HEK293 (cell line): ENCODE measurements around the gene PKNOX2.

Experiments
- CTCF ChIA-PET: fragments of 350-600 bp; formaldehyde crosslinking; extraction: SDS; loops from one replicate; lab custom pipeline; 2021; ENCODE audit warnings: antibody characterized with exemption; lab: Yijun Ruan, JAX
- POLR2A ChIA-PET: fragments of 300-600 bp; formaldehyde crosslinking; extraction: SDS; loops from one replicate; lab custom pipeline; 2020; ENCODE audit warnings: antibody characterized with exemption, inconsistent platforms; lab: Yijun Ruan, JAX
- H3K27ac ChIP-seq: fragments of 200-500 bp; sonication (Bioruptor generic); 2 replicates; pipeline ENCODE4 v1.5.1; 2014; ENCODE audit warnings: low read depth, low read length, control low read depth, inconsistent platforms; ENCODE audit errors: extremely low read depth
- H3K36me3 ChIP-seq, 2 experiments: fragments of 200-500 bp in 1 of 2; sonication (Bioruptor generic) in 1 of 2; 1 replicate in 1 of 2; 2 replicates in 1 of 2; pipeline ENCODE4 v1.5.1; 2014 to 2017; ENCODE audit warnings: inconsistent platforms in 2 of 2, low read length in 2 of 2; ENCODE audit not compliant: control insufficient read depth in 2 of 2, insufficient read depth in 1 of 2
- H3K4me1 ChIP-seq: fragments of 200-500 bp; sonication (Bioruptor generic); 2 replicates; pipeline ENCODE4 v1.5.1; 2014; ENCODE audit warnings: mild to moderate bottlenecking, low read length, inconsistent platforms; ENCODE audit not compliant: control insufficient read depth, insufficient read depth
- H3K4me3 ChIP-seq: 2 replicates; pipeline ENCODE4 v1.5.1; 2011; ENCODE audit warnings: low read depth, mild to moderate bottlenecking, control low read depth, low read length, moderate library complexity
- H3K9me3 ChIP-seq: fragments of 200-500 bp; sonication (Bioruptor generic); 2 replicates; pipeline ENCODE4 v1.5.1; 2014; ENCODE audit warnings: low read depth, low read length, inconsistent platforms; ENCODE audit not compliant: control insufficient read depth, insufficient read depth
- BCL11B ChIP-seq: fragments of 450-650 bp; formaldehyde crosslinking; IDR thresholded peaks from 2 replicates; pipeline ENCODE4 v1.5.1; 2016; ENCODE audit warnings: low read depth, missing biosample characterization, missing genetic modification characterization
- KLF10 ChIP-seq: fragments of 450-650 bp; IDR thresholded peaks from 2 replicates; pipeline ENCODE4 v1.5.1; 2018; ENCODE audit warnings: missing biosample characterization, mild to moderate bottlenecking, missing genetic modification characterization
- OSR2 ChIP-seq: fragments of 450-650 bp; formaldehyde crosslinking; IDR thresholded peaks from 2 replicates; pipeline ENCODE4 v1.5.1; 2016; ENCODE audit warnings: missing biosample characterization, missing genetic modification characterization
- PRDM1 ChIP-seq: fragments of 450-650 bp; formaldehyde crosslinking; IDR thresholded peaks from 2 replicates; pipeline ENCODE4; 2016; ENCODE audit warnings: missing biosample characterization, missing genetic modification characterization
- RBAK ChIP-seq: fragments of 450-650 bp; formaldehyde crosslinking; IDR thresholded peaks from 2 replicates; pipeline ENCODE4 v1.5.1; 2016; ENCODE audit warnings: missing biosample characterization, missing genetic modification characterization
- WT1 ChIP-seq: fragments of 450-650 bp; formaldehyde crosslinking; IDR thresholded peaks from 2 replicates; pipeline ENCODE4 v1.5.1; 2016; ENCODE audit warnings: missing biosample characterization, missing genetic modification characterization
- ZBTB21 ChIP-seq: fragments of 450-650 bp; formaldehyde crosslinking; IDR thresholded peaks from 2 replicates; pipeline ENCODE4 v1.5.1; 2017; ENCODE audit warnings: missing biosample characterization, missing genetic modification characterization
- ZBTB49 ChIP-seq: fragments of 450-650 bp; formaldehyde crosslinking; IDR thresholded peaks from 2 replicates; pipeline ENCODE4 v1.5.1; 2016; ENCODE audit warnings: missing biosample characterization, missing genetic modification characterization, low read depth
- ZIC2 ChIP-seq: fragments of 450-650 bp; formaldehyde crosslinking; IDR thresholded peaks from 2 replicates; pipeline ENCODE4 v1.5.1; 2016; ENCODE audit warnings: missing biosample characterization, missing genetic modification characterization
- ZNF157 ChIP-seq: fragments of 450-650 bp; formaldehyde crosslinking; IDR thresholded peaks from 2 replicates; pipeline ENCODE4 v1.5.1; 2016; ENCODE audit warnings: missing biosample characterization, missing genetic modification characterization
- ZNF26 ChIP-seq: fragments of 450-650 bp; formaldehyde crosslinking; IDR thresholded peaks from 2 replicates; pipeline ENCODE4 v1.5.1; 2016; ENCODE audit warnings: missing biosample characterization, missing genetic modification characterization
- ZNF292 ChIP-seq: fragments of 450-650 bp; formaldehyde crosslinking; IDR thresholded peaks from 2 replicates; pipeline ENCODE4 v1.5.1; 2016; ENCODE audit warnings: low read depth, missing biosample characterization, missing genetic modification characterization, borderline replicate concordance
- ZNF394 ChIP-seq: fragments of 450-650 bp; formaldehyde crosslinking; IDR thresholded peaks from 2 replicates; pipeline ENCODE4 v1.5.1; 2016; ENCODE audit warnings: missing biosample characterization, missing genetic modification characterization, mild to moderate bottlenecking, moderate library complexity, borderline replicate concordance
- ZNF521 ChIP-seq: fragments of 450-650 bp; formaldehyde crosslinking; IDR thresholded peaks from 2 replicates; pipeline ENCODE4 v1.5.1; 2017; ENCODE audit warnings: missing biosample characterization, mild to moderate bottlenecking, missing genetic modification characterization
- ZNF580 ChIP-seq: fragments of 450-650 bp; formaldehyde crosslinking; IDR thresholded peaks from 2 replicates; pipeline ENCODE4 v1.5.1; 2016; ENCODE audit warnings: missing biosample characterization, missing genetic modification characterization
- ZNF600 ChIP-seq: fragments of 450-650 bp; formaldehyde crosslinking; IDR thresholded peaks from 2 replicates; pipeline ENCODE4 v1.5.1; 2016; ENCODE audit warnings: missing biosample characterization, missing genetic modification characterization
- ZNF623 ChIP-seq: fragments of 450-650 bp; formaldehyde crosslinking; IDR thresholded peaks from 2 replicates; pipeline ENCODE4 v1.5.1; 2016; ENCODE audit warnings: missing biosample characterization, missing genetic modification characterization
- ZNF624 ChIP-seq: fragments of 450-650 bp; formaldehyde crosslinking; IDR thresholded peaks from 2 replicates; pipeline ENCODE4 v1.5.1; 2017; ENCODE audit warnings: missing biosample characterization, missing genetic modification characterization
- ZNF692 ChIP-seq: fragments of 450-650 bp; formaldehyde crosslinking; IDR thresholded peaks from 2 replicates; pipeline ENCODE4 v1.5.1; 2016; ENCODE audit warnings: missing biosample characterization, missing genetic modification characterization
- ZNF707 ChIP-seq: fragments of 450-650 bp; formaldehyde crosslinking; IDR thresholded peaks from 2 replicates; pipeline ENCODE4 v1.5.1; 2016; ENCODE audit warnings: missing biosample characterization, missing genetic modification characterization
- ZNF776 ChIP-seq: fragments of 450-650 bp; formaldehyde crosslinking; IDR thresholded peaks from 2 replicates; pipeline ENCODE4 v1.5.0; 2017; ENCODE audit warnings: missing biosample characterization, missing genetic modification characterization, borderline replicate concordance
- ZNF785 ChIP-seq: fragments of 450-650 bp; formaldehyde crosslinking; IDR thresholded peaks from 2 replicates; pipeline ENCODE4 v1.5.1; 2016; ENCODE audit warnings: missing biosample characterization, missing genetic modification characterization
- ZSCAN23 ChIP-seq: fragments of 450-650 bp; formaldehyde crosslinking; IDR thresholded peaks from 2 replicates; pipeline ENCODE4 v1.5.1; 2016; ENCODE audit warnings: missing biosample characterization, missing genetic modification characterization
- ZXDB ChIP-seq: fragments of 450-650 bp; formaldehyde crosslinking; IDR thresholded peaks from 2 replicates; pipeline ENCODE4 v1.5.1; 2016; ENCODE audit warnings: missing biosample characterization, missing genetic modification characterization
- TF ChIP-seq, protein P1 (sequence below): fragments of 450-650 bp; formaldehyde crosslinking; IDR thresholded peaks from 2 replicates; pipeline ENCODE4 v1.5.1; 2017; ENCODE audit warnings: missing biosample characterization, missing genetic modification characterization

PKNOX2 gene

GRCh38 chr11:125239585-125240560, 75.3 kb downstream of the PKNOX2 start (continued):
- TF ChIP-seq, protein P1, sequence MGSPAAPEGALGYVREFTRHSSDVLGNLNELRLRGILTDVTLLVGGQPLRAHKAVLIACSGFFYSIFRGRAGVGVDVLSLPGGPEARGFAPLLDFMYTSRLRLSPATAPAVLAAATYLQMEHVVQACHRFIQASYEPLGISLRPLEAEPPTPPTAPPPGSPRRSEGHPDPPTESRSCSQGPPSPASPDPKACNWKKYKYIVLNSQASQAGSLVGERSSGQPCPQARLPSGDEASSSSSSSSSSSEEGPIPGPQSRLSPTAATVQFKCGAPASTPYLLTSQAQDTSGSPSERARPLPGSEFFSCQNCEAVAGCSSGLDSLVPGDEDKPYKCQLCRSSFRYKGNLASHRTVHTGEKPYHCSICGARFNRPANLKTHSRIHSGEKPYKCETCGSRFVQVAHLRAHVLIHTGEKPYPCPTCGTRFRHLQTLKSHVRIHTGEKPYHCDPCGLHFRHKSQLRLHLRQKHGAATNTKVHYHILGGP: no peak
- no peak for TF ChIP-seq ZNF580 (tag by site-specific recombination)
- TF ChIP-seq WT1 (tag by site-specific recombination): no peak
- no peak for TF ChIP-seq ZNF600 (tag by site-specific recombination)
- TF ChIP-seq ZNF157: no peak
- no peak for TF ChIP-seq PRDM1 (tag by site-specific recombination)

GRCh38 chr11:125241104-125241503, 76.6 kb downstream of the PKNOX2 start:
- Histone ChIP-seq H3K4me1 (no peaks in the 10 kb centered on the region), H3K4me3 (no peak overlapping the region), H3K9me3 (no peaks in the 10 kb centered on the region), H3K36me3 (peaks cover 0 to 6% of the 10 kb centered on the region in 2 experiments; a peak in 1 of 3 replicates), H3K27ac (no peak overlapping the region)
- TF ChIP-seq ZNF26 (tag by site-specific recombination) (no peak), ZNF292 (tag by site-specific recombination) (no peak), ZNF623 (peak; percentile 78)
- ChIA-PET CTCF (no interaction called here), POLR2A (no interaction called here)

GRCh38 chr11:125242141-125242775, 77.7 kb downstream of the PKNOX2 start:
- Histone ChIP-seq H3K4me3 (no peak overlapping the region), H3K9me3 (no peaks in the 10 kb centered on the region), H3K36me3 (no peaks in the 10 kb centered on the region), H3K4me1 (no peaks in the 10 kb centered on the region), H3K27ac (no peak overlapping the region)
- ChIA-PET POLR2A (no interaction called here), CTCF (interaction anchor here (0.6 kb wide), 2 partner anchors 122 to 978 kb away, joined by 3 to 4 read pairs; no protein-coding TSS in a partner anchor)
- TF ChIP-seq ZBTB49 (no peak), ZNF624 (no peak), ZNF394 (tag by site-specific recombination) (no peak), ZSCAN23 (tag by site-specific recombination) (no peak), OSR2 (tag by site-specific recombination) (no peak), ZNF707 (no peak), ZNF776 (no peak), ZBTB21 (no peak), ZXDB (tag by site-specific recombination) (no peak), ZNF521 (tag by site-specific recombination) (no peak), KLF10 (no peak), ZNF623 (no peak), RBAK (tag by site-specific recombination) (no peak), BCL11B (no peak), ZIC2 (no peak), ZNF785 (tag by site-specific recombination) (no peak), ZNF692 (tag by site-specific recombination) (no peak)
